K562 (cell line): ENCODE results near the gene ZNF438.

Experiments
- FOXK1 ChIP-seq: sonication (generic); formaldehyde crosslinking; IDR thresholded peaks from 2 replicates; pipeline ENCODE4 v1.8.0; 2022; ENCODE audit warnings: missing genetic modification reagents, mild to moderate bottlenecking, borderline replicate concordance
- GMEB1 ChIP-seq: fragments of 250-450 bp; sonication (Bioruptor Pico); IDR thresholded peaks from 2 replicates; pipeline ENCODE4 v1.4.0; 2020; ENCODE audit warnings: mild to moderate bottlenecking

GRCh38 chr10:31073996-31074721 lies 42.5 kb upstream of the ZNF438 start:
- TF ChIP-seq GMEB1 (no peak), FOXK1 (no peak)
